HUES48 (cell line): Measurements from ENCODE around the gene FLT1.

ENCODE experiments used
- H3K27ac ChIP-seq: one replicate; pipeline ENCODE4 v1.7.0; 2013; ENCODE audit warnings: low read depth, low read length, inconsistent platforms
- H3K27me3 ChIP-seq: 2 replicates; pipeline ENCODE4 v1.6.1; 2013; ENCODE audit warnings: mild to moderate bottlenecking, low read length; ENCODE audit not compliant: control insufficient read depth, insufficient read depth
- H3K36me3 ChIP-seq: 2 replicates; pipeline ENCODE4 v1.6.1; 2013; ENCODE audit warnings: low read length; ENCODE audit not compliant: control insufficient read depth, insufficient read depth
- H3K4me1 ChIP-seq: 2 replicates; pipeline ENCODE4 v1.6.1; 2013; ENCODE audit warnings: mild to moderate bottlenecking, low read length; ENCODE audit not compliant: control insufficient read depth, insufficient read depth
- H3K4me3 ChIP-seq: 2 replicates; pipeline ENCODE4 v1.5.1; 2013; ENCODE audit warnings: mild to moderate bottlenecking, low read depth, low read length
- H3K9ac ChIP-seq: 2 replicates; pipeline ENCODE4 v1.6.1; 2013; ENCODE audit warnings: mild to moderate bottlenecking, low read depth, low read length, moderate library complexity
- H3K9me3 ChIP-seq: 2 replicates; pipeline ENCODE4 v1.6.1; 2013; ENCODE audit warnings: low read length; ENCODE audit not compliant: control insufficient read depth, insufficient read depth

The FLT1 gene

DNA sequence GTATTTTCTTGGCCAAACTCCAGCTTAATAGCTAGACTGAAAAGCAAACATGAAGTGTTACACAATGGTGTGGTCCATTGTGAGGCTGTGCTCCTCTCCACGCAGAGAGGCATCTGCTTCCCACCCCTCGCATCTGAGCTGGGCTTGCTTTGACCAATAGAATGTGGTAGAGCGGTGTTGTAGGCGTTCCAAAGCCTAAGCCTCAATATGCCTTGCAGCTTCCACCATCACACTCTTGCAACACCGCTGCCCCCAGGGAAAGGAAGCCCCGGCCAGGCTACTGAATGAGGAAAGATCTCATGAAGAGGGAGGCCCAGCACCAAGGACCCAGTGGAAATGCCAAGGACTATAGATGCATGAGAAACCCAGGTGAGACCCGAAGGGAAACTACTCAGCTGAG, 9.4 kb downstream of the FLT1 start:
- H3K4me3 ChIP-seq: no peak overlapping the region
- H3K9me3 ChIP-seq: no peaks in the 10 kb centered on the region
- H3K36me3 ChIP-seq: peaks cover 33% of the 10 kb centered on the region
- H3K27me3 ChIP-seq: no peaks in the 10 kb centered on the region
- peaks cover 55% of the 10 kb centered on the region for H3K4me1 ChIP-seq
- H3K9ac ChIP-seq: no peak overlapping the region
- no peak overlapping the region for H3K27ac ChIP-seq

- H3K4me1 ChIP-seq: peaks cover 51% of the 10 kb centered on the region
- H3K27ac ChIP-seq: no peak overlapping the region
- no peaks in the 10 kb centered on the region for H3K27me3 ChIP-seq
- no peak overlapping the region for H3K4me3 ChIP-seq
- no peaks in the 10 kb centered on the region for H3K9me3 ChIP-seq
- H3K36me3 ChIP-seq: peaks cover 34% of the 10 kb centered on the region
- H3K9ac ChIP-seq: no peak overlapping the region
Measured at GRCh38 chr13:28485097-28485496, 9.8 kb downstream of the FLT1 start.

DNA sequence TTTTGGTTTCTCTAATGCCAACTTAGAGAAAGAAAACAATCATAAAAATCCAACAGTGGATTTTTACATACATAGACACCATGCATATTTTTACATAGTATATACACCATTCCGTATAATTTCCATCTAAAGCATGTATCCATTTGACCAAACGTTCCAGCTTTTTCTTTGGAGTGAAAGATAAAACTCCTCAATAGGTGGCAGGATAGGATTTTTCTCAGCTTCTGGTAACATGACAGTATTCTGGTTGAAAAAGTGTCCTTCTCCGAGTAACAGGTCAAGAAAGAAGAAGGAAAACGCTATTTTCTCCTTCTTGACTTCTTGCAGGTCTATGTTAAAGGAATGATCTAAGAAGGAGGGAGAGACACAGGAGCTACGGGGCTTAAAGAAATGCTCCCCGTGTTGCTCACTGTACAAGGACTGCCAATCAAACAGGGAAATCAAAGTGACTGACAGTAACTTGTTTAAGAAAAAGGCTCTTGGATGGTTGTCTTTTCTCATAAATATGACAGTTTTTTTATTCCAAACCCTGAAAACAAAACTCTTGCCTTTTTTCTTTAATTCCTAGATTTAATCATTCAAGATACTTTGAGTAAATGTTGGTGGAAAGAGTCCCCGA, 11.5 kb downstream of the FLT1 start:
- H3K9me3 ChIP-seq: no peaks in the 10 kb centered on the region
- peaks cover 41% of the 10 kb centered on the region for H3K4me1 ChIP-seq
- H3K27ac ChIP-seq: no peak overlapping the region
- H3K36me3 ChIP-seq: peaks cover 26% of the 10 kb centered on the region
- no peak overlapping the region for H3K9ac ChIP-seq
- H3K27me3 ChIP-seq: no peaks in the 10 kb centered on the region
- no peak overlapping the region for H3K4me3 ChIP-seq

GRCh38 chr13:28479005-28479404, 15.9 kb downstream of the FLT1 start:
- no peak overlapping the region for H3K27ac ChIP-seq
- H3K27me3 ChIP-seq: no peaks in the 10 kb centered on the region
- no peak overlapping the region for H3K4me3 ChIP-seq
- no peak overlapping the region for H3K9ac ChIP-seq
- peaks cover 46% of the 10 kb centered on the region for H3K4me1 ChIP-seq
- H3K36me3 ChIP-seq: peaks cover 15% of the 10 kb centered on the region
- no peaks in the 10 kb centered on the region for H3K9me3 ChIP-seq

DNA sequence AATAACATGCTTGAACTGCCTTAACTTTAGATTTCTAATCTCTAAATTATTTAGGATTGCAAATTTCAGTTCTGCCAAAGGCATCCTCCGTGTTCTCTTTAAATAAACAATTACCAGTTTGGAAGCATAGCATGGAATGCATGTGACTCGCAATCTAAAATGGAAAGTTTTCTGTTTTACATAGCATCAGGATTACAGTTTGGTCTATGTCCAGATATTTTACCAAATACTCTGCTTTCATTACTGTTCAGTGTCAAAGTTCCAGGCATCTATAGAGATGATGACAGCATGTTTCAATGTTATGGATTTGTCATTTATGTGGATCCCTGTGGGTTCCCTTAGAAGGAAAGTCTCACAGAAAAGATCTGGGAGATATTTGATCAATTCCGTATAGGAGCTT, 16.8 kb downstream of the FLT1 start:
- no peak overlapping the region for H3K27ac ChIP-seq
- no peaks in the 10 kb centered on the region for H3K27me3 ChIP-seq
- peaks cover 15% of the 10 kb centered on the region for H3K36me3 ChIP-seq
- H3K4me3 ChIP-seq: no peak overlapping the region
- H3K4me1 ChIP-seq: peaks cover 38% of the 10 kb centered on the region
- H3K9me3 ChIP-seq: no peaks in the 10 kb centered on the region
- H3K9ac ChIP-seq: no peak overlapping the region

- Histone ChIP-seq H3K36me3 (peaks cover 20% of the 10 kb centered on the region), H3K4me3 (no peak overlapping the region), H3K9ac (no peak overlapping the region), H3K27ac (no peak overlapping the region), H3K27me3 (no peaks in the 10 kb centered on the region), H3K4me1 (peaks cover 33% of the 10 kb centered on the region), H3K9me3 (no peaks in the 10 kb centered on the region)
Measured at GRCh38 chr13:28477709-28477973, 17.3 kb downstream of the FLT1 start.

GRCh38 chr13:28476919-28477708, 17.8 kb downstream of the FLT1 start:
- peaks cover 32% of the 10 kb centered on the region for H3K4me1 ChIP-seq

DNA sequence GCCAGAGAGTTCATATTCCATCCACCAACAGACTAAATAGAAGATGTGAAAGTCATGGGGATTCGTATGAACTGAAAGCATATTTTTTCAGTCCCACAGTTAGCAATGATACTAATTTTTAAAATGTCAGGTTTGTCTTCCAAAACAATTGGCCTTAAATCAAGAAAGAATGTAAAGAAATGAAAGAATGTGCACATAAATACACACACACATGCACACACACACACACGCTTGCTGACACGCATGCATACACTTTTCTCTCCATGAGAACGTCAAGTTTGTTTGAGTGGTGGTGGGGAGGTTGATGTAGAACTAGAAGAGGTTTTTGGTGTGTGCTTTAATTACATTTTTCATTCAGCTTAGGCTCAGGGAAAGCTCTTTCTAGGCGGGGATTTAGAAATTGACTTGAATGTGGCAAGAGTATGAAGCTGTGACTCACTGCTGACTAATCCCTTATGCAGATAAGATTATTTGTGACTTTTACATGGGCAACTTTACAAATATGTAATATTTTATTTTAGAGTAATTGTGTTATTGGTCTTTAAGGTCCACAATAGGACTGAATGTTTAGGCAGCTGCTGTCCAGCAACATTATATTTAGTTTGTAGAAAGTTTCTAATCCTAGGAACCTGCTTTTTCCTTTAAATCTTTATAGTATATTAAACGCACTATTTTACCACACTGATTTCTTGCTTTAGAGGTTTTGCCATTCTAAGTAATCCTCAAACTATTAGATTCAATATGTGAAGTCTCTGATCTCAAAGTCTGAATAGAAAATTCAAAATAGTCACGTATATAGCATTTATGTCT, 18.8 kb downstream of the FLT1 start:
- no peak overlapping the region for H3K4me3 ChIP-seq
- H3K36me3 ChIP-seq: peaks cover 22% of the 10 kb centered on the region
- H3K9ac ChIP-seq: no peak overlapping the region
- H3K27me3 ChIP-seq: no peaks in the 10 kb centered on the region
- no peaks in the 10 kb centered on the region for H3K9me3 ChIP-seq
- no peak overlapping the region for H3K27ac ChIP-seq
- peaks cover 41% of the 10 kb centered on the region for H3K4me1 ChIP-seq

More at GRCh38 chr13:28476919-28477708, 17.8 kb downstream of the FLT1 start:
- Histone ChIP-seq H3K27ac (no peak overlapping the region), H3K27me3 (no peaks in the 10 kb centered on the region), H3K9ac (no peak overlapping the region), H3K9me3 (no peaks in the 10 kb centered on the region), H3K4me3 (no peak overlapping the region), H3K36me3 (peaks cover 20% of the 10 kb centered on the region)

GRCh38 chr13:28474491-28475134, 20.3 kb downstream of the FLT1 start:
- peaks cover 41% of the 10 kb centered on the region for H3K4me1 ChIP-seq
- peaks cover 18% of the 10 kb centered on the region for H3K36me3 ChIP-seq
- H3K4me3 ChIP-seq: no peak overlapping the region

GRCh38 chr13:28473044-28473443, 21.9 kb downstream of the FLT1 start:
- Histone ChIP-seq H3K4me1 (peaks cover 52% of the 10 kb centered on the region), H3K27me3 (no peaks in the 10 kb centered on the region), H3K36me3 (peaks cover 22% of the 10 kb centered on the region), H3K9ac (no peak overlapping the region), H3K9me3 (no peaks in the 10 kb centered on the region), H3K4me3 (no peak overlapping the region), H3K27ac (no peak overlapping the region)

More at GRCh38 chr13:28474491-28475134, 20.3 kb downstream of the FLT1 start:
- no peak overlapping the region for H3K27ac ChIP-seq
- H3K27me3 ChIP-seq: no peaks in the 10 kb centered on the region
- H3K9me3 ChIP-seq: no peaks in the 10 kb centered on the region
- H3K9ac ChIP-seq: no peak overlapping the region
